ENCODE results near the gene SLC38A6. TPM values are rescaled to one million over a fixed set of nuclear protein-coding genes. Genes with fewer than 3 reads are reported as not detected.

The SLC38A6 gene
- total and polyA plus RNA-seq, 2 of the 8 experiments (the other 6 are each of a cell fraction or from before 2014, with no cell fraction given): 8.1 to 9.8 TPM

GRCh38 chr14:60945984-60946383 lies 35.1 kb upstream of the SLC38A6 start:
- CTCF ChIA-PET (ENCODE audit: partially characterized antibody): no interaction called here
- no peak for FAIRE-seq
- no peak overlapping the region for H3K27ac ChIP-seq (ENCODE audit: low read depth, low read length)
- H2AK5ac ChIP-seq (ENCODE audit: low read depth, low read length): no peak overlapping the region
- H3K9me3 ChIP-seq (ENCODE audit: insufficient read depth in 2 of 2, low read depth in 1 of 2, low read length in 1 of 2): no peaks in the 10 kb centered on the region
- no peak for DNase-seq (ENCODE audit: low read depth in 1 of 2, low spot score in 2 of 2)
- no peak overlapping the region for H4K91ac ChIP-seq (replicated peaks; ENCODE audit: insufficient read length, low read length)
- POLR2A ChIA-PET (ENCODE audit: partially characterized antibody): no interaction called here
- H3K23ac ChIP-seq (ENCODE audit: insufficient read length): no peak overlapping the region
- no peak overlapping the region for H3K18ac ChIP-seq (ENCODE audit: extremely low read depth, low read length)
- no peak overlapping the region for H2BK15ac ChIP-seq (ENCODE audit: low read length)
- H3K23me2 ChIP-seq (ENCODE audit: low read depth, low read length): no peaks in the 10 kb centered on the region
- no peak overlapping the region for H2BK12ac ChIP-seq (ENCODE audit: low read depth, low read length)
- no peaks in the 10 kb centered on the region for H3K27me3 ChIP-seq (replicated peaks in 1 of 4; ENCODE audit: control insufficient read depth in 3 of 4, extremely low read depth in 1 of 4, insufficient read depth in 3 of 4, low read length in 3 of 4)
- no peak overlapping the region for H3K9ac ChIP-seq (replicated peaks in 1 of 4; ENCODE audit: extremely low read depth in 1 of 4, low read depth in 3 of 4, low read length in 3 of 4)
- H4K8ac ChIP-seq (ENCODE audit: extremely low read depth, insufficient read depth, low read length): no peak overlapping the region
- H2AFZ ChIP-seq (ENCODE audit: low read length): no peak overlapping the region
- H4K5ac ChIP-seq (ENCODE audit: insufficient read length, low read depth, low read length): no peak overlapping the region
- no peaks in the 10 kb centered on the region for H3K79me1 ChIP-seq (ENCODE audit: low read depth, low read length)
- H2BK20ac ChIP-seq (ENCODE audit: low read length): no peak overlapping the region
- TF ChIP-seq NANOG (IDR thresholded peaks at IDR 0.05; ENCODE audit: insufficient read depth, low read depth, low read length, poor library complexity, severe bottlenecking): no peak
- no peak for TF ChIP-seq GABPA (IDR thresholded peaks at IDR 0.05; ENCODE audit: borderline replicate concordance, insufficient read depth, low read length)
- TF ChIP-seq JUN (IDR thresholded peaks at IDR 0.05; ENCODE audit: low read depth, low read length): no peak
- TF ChIP-seq RNF2 (IDR thresholded peaks at IDR 0.05; ENCODE audit: borderline replicate concordance, low read depth, low read length, missing control alignments, poor library complexity, severe bottlenecking): no peak
- TF ChIP-seq MAFK (IDR thresholded peaks at IDR 0.05; ENCODE audit: low read depth, low read length): no peak
- TF ChIP-seq EGR1 (IDR thresholded peaks at IDR 0.05; ENCODE audit: borderline replicate concordance, low read depth, low read length): no peak
- TF ChIP-seq SP1 (IDR thresholded peaks at IDR 0.05; ENCODE audit: low read depth, low read length): no peak
- no peak for TF ChIP-seq USF2 (IDR thresholded peaks at IDR 0.05; ENCODE audit: low read length)
- TF ChIP-seq SP4 (IDR thresholded peaks at IDR 0.05; ENCODE audit: low read length): no peak
- TF ChIP-seq TBP (IDR thresholded peaks at IDR 0.05; ENCODE audit: low read depth, low read length): no peak
- no peak for TF ChIP-seq SUZ12 (IDR thresholded peaks at IDR 0.05; ENCODE audit: low read length)
- no peaks in the 10 kb centered on the region for H4K20me1 ChIP-seq (replicated peaks in 1 of 2; ENCODE audit: control insufficient read depth in 1 of 2, insufficient read depth in 2 of 2, low read length in 2 of 2)
- no peak overlapping the region for H3K4me3 ChIP-seq (ENCODE audit: extremely low read depth in 1 of 4, insufficient read depth in 2 of 4, low read depth in 3 of 4, low read length in 4 of 4)
- peaks cover 0 to 2% (median 0%) of the 10 kb centered on the region in 4 experiments; a peak in 1 of 7 replicates for H3K4me1 ChIP-seq (replicated peaks in 1 of 4; ENCODE audit: control insufficient read depth in 3 of 4, insufficient read depth in 4 of 4, low read length in 3 of 4)
- WGBS, 2 experiments (ENCODE audit: extremely low coverage in 1 of 2, insufficient coverage in 1 of 2, insufficient read length in 1 of 2, insufficient replicate concordance in 2 of 2, low coverage in 1 of 2, low lambda C conversion rate in 2 of 2, missing lambda C conversion rate in 1 of 2): 76% methylated on average over 1 of the region's 1 CpG; no CpG with 5 or more reads in 1 of the 2 experiments
- H3K79me2 ChIP-seq (ENCODE audit: control insufficient read depth in 1 of 2, insufficient read depth in 2 of 2, low read length in 2 of 2): no peaks in the 10 kb centered on the region
- H3K56ac ChIP-seq (replicated peaks; ENCODE audit: insufficient read length, low read depth, low read length): peak overlapping the region; percentile 28
- no peak overlapping the region for H3K4ac ChIP-seq (replicated peaks; ENCODE audit: insufficient read length, low read depth, low read length)
- H3K4me2 ChIP-seq (ENCODE audit: insufficient read depth in 1 of 2, low read depth in 2 of 2, low read length in 2 of 2): no peak overlapping the region
- no peaks in the 10 kb centered on the region for H3K36me3 ChIP-seq (ENCODE audit: control insufficient read depth in 2 of 4, insufficient read depth in 4 of 4, low read length in 3 of 4)
- H2BK120ac ChIP-seq (replicated peaks; ENCODE audit: low read depth, low read length): no peak overlapping the region
- no peak overlapping the region for H3K14ac ChIP-seq (ENCODE audit: insufficient read length)
- H2BK5ac ChIP-seq (ENCODE audit: low read depth, low read length): no peak overlapping the region
